Hypothalamus (tissue), 51 donors: ENCODE measurements around the gene CLCA4.
A peak's percentile ranks its signal among the peaks of the same experiment; 100 is the strongest.

Source experiments
- DNase-seq, 51 donors: peaks; one replicate each; lab custom pipeline; 2025; lab: John Stamatoyannopoulos, UW

Gene CLCA4

GRCh38 chr1:86546787-86547221 is at the start of gene CLCA4:
CLCA4 (plus strand) TSS chr1:86547078; CDS start chr1:86547120, 42 bp downstream.
- peak in 2 of 51 donors; percentile 45 to 78 for DNase-seq

GRCh38 chr1:86498281-86498680 is 48.6 kb upstream of the CLCA4 start:
- no peak for DNase-seq

DNA sequence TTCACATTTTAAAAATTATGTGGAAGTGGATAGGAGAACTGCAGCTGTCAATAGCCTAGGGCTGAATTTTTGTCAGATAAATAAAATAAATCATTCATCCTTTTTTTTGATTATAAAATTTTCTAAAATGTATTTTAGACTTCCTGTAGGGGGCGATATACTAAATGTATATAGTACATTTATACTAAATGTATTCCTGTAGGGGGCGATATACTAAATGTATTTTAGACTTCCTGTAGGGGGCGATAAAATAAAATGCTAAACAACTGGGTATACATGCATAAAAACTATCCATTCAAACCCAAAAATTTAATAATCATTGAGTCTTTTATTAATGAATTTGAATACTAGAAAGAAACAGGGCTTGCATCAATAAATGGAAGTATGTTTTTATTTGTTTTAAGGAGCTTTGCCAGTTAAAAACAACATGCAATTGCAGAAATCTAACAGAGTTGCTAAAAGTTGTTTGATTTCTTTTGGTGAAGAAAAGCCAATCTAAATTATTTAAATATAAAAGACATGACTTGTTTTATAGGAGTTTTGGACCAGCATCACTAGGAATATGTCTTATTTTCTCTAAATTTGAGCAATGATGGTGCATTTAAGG is 46.8 kb upstream of the CLCA4 start:
- DNase-seq = no peak

GRCh38 chr1:86500714-86501113 is 46.2 kb upstream of the CLCA4 start:
- no peak for DNase-seq

DNA sequence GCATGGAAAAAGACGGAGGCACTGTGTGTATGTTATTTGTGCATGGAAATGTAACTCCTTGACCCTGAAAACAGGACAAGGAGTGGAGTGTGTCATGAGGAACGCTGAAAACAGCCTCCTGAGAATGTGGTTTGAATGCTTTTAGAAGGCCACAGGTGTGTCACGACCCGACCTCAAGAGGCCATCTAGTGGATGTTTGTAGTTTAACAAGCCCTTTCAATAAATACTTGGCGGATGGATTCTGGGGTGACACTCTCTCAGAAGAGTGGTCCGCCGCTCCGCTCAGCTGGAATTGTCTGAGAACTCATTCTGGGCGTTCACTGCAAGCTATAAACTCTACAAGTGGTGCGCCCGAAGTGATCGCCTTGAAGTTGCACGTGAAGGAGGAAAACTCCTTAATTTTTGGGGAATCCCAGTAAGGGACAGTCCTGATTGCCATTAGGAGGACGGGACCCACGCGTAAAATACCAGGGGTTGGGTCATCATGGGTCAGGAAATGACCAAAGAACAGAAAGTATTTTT is 44.7 kb upstream of the CLCA4 start:
- peak in 4 of 51 donors; percentile 4 to 45 (median 9) for DNase-seq

GRCh38 chr1:86502721-86503405 is 44.0 kb upstream of the CLCA4 start:
- DNase-seq = peak in 1 of 51 donors; percentile 38

DNA sequence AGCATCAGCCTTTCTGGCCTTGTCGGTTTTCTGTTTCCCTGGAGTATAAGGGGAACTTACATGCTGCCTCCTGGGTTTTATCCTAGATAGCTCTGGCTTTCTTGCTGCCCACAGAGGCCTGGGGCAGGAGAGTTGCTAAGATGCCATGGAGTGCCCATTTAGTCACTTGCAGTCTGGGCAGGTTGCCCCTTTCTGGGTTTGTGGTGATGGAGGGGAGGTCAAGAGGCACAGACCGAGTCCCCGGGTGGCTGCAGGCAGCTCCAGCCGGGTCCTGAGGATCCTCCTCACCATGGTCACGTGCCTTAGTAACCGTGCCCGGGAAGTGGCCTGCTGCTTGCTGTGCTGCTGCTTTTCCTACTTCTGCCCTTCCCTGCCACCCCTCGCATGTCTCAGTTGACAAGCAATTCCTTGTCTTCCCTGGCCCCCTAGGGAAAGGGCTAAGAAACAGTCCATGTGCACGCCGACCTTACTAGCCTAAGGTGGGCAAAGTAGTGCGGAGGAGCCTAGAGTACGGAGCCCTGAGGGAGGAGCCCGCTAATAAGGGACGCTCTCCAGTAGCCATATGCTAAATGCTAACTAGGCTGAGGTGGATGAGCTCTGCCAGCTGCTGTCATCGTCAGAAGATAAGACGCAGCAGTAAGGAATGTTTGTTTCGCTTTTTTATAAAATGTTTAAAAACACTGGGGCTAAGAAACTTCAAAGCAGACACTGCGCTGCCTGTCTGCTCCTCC is 43.3 kb upstream of the CLCA4 start:
- peak in 30 of 51 donors; percentile 7 to 52 (median 24) for DNase-seq

DNA sequence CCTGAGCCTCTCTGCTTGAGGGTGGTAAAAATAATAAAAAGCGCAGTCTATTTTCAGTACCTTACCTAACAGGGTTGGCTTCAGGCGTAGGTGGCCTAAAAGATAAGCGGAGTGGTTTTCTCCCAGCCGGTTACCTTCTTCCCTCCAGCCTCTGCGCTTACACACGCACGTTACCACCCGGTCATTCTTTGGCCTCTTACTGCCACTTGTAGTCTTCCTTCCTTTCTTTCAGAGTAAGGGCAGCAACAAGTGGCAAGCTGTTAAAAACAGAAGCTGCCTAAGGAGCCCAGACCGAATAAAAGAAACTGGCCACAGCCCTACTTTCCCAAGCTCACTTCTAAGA is 42.8 kb upstream of the CLCA4 start:
- DNase-seq = peak in 5 of 51 donors; percentile 1 to 21 (median 11)

- DNase-seq = no peak
These were observed 41.8 kb upstream of the CLCA4 start for GRCh38 chr1:86504895-86505563.

DNA sequence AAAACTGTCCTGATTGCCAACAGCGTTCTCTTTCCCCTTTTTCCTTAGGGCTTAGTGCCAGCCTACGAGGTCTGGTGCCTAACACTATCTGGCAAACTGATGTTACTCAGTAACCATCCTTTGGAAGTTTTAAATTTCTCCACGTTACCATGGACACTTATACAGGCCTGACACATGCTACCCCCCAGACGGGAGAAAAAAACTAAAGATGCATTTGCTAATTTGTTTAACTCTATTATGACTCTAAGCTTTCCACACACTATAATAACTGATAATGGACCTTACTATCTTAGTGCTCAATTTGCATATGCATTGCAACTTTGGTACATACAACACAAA is 41.3 kb upstream of the CLCA4 start:
- no peak for DNase-seq

DNA sequence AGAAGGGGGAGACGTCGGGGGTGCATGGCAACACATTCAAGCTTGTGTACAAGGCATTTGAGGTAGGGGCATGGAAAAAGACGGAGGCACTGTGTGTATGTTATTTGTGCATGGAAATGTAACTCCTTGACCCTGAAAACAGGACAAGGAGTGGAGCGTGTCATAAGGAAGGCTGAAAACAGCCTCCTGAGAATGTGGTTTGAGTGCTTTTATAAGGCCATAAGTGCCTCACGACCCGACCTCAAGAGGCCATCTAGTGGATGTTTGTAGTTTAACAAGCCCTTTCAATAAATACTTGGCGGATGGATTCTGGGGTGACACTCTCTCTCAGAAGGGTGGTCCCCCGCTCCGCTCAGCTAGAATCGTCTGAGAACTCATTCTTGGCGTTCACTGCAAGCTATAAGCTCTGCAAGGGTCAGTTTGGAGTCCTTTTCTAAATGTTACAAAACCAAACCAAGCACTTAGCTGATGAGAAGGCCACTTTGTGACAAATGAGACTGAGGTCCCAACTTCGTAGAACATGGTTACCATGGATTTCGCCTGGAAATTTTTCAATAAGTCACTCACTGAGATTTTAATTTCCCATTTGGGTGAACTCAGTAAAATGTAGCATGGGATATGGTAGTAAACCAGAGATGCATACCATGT is 38.8 kb upstream of the CLCA4 start:
- DNase-seq = peak in 3 of 51 donors; percentile 4 to 11 (median 11)

GRCh38 chr1:86508583-86508969 is 38.3 kb upstream of the CLCA4 start:
- DNase-seq = no peak

DNA sequence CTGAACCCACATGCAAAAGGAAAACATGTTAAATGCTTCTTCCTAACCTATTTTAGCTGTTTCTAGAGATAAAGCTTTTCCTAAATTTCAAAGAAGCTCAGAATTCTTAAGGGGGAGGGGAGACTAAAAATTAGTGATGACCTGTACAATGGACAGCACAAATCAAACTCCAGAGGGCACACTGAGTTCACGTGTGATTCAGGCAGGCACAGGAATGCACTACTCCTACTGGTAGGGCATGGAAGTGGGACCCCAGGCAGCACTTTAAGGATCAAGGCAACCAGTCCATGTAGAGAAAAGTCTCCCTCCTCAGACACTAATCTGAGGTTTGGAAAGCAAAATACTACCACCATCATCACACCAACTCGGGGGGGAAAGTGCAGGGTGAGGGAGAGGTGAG is 31.3 kb upstream of the CLCA4 start:
- DNase-seq = peak in 15 of 51 donors; percentile 12 to 57 (median 40)

DNA sequence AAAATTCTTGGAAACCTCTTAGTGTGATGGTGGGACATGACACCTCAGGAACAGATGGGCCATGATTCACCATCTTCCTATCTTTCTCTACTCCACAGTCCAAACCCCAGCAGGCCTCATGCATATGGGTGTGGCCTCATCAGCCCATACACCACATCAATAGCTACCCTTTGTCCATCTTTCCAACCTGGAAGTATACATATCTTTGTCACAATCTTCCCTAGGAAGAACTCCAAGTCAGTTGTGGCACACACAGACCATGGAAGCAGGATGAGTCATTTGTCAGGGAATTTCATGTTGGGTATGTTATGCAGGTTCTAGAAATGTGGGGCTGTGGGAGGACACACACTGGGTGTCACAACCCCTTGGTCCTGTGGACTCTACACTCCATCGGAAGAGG is 30.5 kb upstream of the CLCA4 start:
- DNase-seq = no peak

DNA sequence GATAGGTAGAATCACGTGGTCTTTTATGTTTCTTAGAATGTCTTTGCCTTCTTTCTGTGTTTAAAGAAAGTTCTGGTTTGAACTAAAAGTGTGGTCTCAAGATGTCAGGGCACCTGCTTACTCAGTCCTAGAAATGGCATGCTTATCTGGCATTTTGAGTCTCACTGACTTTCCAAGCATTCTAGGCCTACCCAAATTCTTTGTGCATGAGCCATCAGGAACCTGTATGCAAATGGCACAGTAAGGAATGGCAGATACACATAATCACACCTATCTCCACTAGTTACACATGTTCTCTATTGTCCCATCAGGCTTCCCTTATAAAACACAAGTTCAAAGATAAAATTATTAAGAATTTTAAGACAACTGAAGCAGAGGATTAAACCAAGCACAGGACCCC is 29.5 kb upstream of the CLCA4 start:
- no peak for DNase-seq

- DNase-seq = no peak
These were observed 25.9 kb upstream of the CLCA4 start for GRCh38 chr1:86520789-86521521.

DNA sequence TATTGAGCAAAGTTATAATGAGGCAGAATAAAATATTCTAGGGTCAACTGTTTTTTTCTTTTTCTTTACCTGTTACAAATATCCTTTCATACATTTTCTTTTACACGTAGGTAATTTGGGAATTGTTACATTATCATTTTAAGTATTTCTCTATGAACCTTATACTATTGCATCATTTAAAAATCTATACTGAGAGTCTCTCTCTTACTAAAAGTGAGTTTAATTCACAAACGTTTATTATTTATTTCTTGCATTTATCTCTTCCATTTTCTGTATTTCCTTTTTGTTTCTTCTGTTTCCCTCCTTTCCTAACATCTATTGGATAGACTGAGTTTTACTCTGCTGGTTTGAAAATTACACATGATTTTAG is 25.4 kb upstream of the CLCA4 start:
- DNase-seq = no peak

GRCh38 chr1:86522240-86522639 is 24.6 kb upstream of the CLCA4 start:
- DNase-seq = no peak

GRCh38 chr1:86523670-86524354 is 23.1 kb upstream of the CLCA4 start:
- no peak for DNase-seq
